ENCODE measurements around the gene DDB1. TPM values are rescaled to one million over a fixed set of nuclear protein-coding genes. Genes with fewer than 3 reads are reported as not detected.

The DDB1 gene
- total and polyA plus RNA-seq, 9 of the 15 experiments (the other 6 are each of a cell fraction or from before 2014, with no cell fraction given) = 172 to 361 (median 266) TPM

DNA sequence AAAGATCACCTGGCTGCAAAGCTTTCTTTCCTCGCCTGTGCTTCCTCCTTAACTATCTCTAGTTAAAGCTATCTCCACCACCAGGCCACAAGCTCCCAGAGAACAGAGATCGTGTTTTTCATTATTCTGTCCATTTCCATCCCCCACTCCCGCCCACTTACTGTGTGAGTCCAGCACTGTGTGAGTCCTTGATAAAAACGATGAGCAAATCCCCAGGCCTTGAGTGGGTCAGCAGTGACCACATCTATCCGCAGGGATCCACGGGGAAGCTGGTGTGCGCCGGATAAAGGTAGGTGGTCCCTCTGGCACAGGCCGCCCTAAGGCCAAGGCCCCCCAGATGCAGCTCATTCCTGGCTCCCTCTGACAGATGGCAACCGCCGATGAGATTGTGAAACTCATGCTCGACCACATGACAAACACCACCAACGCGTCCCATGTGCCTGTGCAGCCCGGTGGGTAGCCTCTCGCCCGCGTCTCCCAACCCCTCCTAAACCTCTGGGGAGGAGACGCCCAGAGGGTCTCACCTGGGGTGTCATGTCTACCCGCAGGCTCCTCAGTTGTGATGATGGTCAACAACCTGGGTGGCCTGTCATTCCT, 9.4 kb upstream of the DDB1 start (continued):
- TF ChIP-seq, protein P1, sequence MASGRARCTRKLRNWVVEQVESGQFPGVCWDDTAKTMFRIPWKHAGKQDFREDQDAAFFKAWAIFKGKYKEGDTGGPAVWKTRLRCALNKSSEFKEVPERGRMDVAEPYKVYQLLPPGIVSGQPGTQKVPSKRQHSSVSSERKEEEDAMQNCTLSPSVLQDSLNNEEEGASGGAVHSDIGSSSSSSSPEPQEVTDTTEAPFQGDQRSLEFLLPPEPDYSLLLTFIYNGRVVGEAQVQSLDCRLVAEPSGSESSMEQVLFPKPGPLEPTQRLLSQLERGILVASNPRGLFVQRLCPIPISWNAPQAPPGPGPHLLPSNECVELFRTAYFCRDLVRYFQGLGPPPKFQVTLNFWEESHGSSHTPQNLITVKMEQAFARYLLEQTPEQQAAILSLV (tag; IDR thresholded peaks at IDR 0.05) = no peak
- TF ChIP-seq, protein P2, sequence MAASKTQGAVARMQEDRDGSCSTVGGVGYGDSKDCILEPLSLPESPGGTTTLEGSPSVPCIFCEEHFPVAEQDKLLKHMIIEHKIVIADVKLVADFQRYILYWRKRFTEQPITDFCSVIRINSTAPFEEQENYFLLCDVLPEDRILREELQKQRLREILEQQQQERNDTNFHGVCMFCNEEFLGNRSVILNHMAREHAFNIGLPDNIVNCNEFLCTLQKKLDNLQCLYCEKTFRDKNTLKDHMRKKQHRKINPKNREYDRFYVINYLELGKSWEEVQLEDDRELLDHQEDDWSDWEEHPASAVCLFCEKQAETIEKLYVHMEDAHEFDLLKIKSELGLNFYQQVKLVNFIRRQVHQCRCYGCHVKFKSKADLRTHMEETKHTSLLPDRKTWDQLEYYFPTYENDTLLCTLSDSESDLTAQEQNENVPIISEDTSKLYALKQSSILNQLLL (CRISPR knock-in tag; IDR thresholded peaks at IDR 0.05; ENCODE audit: borderline replicate concordance) = no peak
- TF ChIP-seq CGGBP1 (CRISPR knock-in tag; IDR thresholded peaks at IDR 0.05) (no peak), SREBF2 (CRISPR knock-in tag; IDR thresholded peaks at IDR 0.05) (no peak), GATAD2A (IDR thresholded peaks at IDR 0.05) (peak; percentile 95), KLF1 (tag; IDR thresholded peaks at IDR 0.05) (no peak), ZNF449 (CRISPR knock-in tag; IDR thresholded peaks at IDR 0.05) (no peak), PML (IDR thresholded peaks at IDR 0.05; ENCODE audit: low read length) (peak; percentile 92), NCOR1 (IDR thresholded peaks at IDR 0.05) (peak; percentile 95), LEF1 (IDR thresholded peaks at IDR 0.05) (peak; percentile 85), CTBP1 (IDR thresholded peaks at IDR 0.05; ENCODE audit: borderline replicate concordance) (peak; percentile 49; the same call in 1 of the 2 replicates), ILF3 (IDR thresholded peaks at IDR 0.05; ENCODE audit: borderline replicate concordance) (no peak), GABPB2 (CRISPR knock-in tag; conservative IDR thresholded peaks at IDR 0.05) (no peak), MYNN (IDR thresholded peaks at IDR 0.05) (no peak), MYNN (CRISPR knock-in tag; IDR thresholded peaks at IDR 0.05) (no peak), ZNF518B (CRISPR knock-in tag; IDR thresholded peaks at IDR 0.05) (no peak), NFE2 (IDR thresholded peaks at IDR 0.05; ENCODE audit: low read depth) (0 out of 2 replicates have a peak, but pooled peaks have one; percentile 3), MXD1 (CRISPR knock-in tag; IDR thresholded peaks at IDR 0.05; ENCODE audit: borderline replicate concordance, poor library complexity, severe bottlenecking) (no peak), ZFP30 (CRISPR knock-in tag; IDR thresholded peaks at IDR 0.05; ENCODE audit: borderline replicate concordance) (no peak), MIER1 (IDR thresholded peaks at IDR 0.05; ENCODE audit: low read depth) (no peak; the same call in 1 of the 2 replicates), ZNF197 (CRISPR knock-in tag; IDR thresholded peaks at IDR 0.05; ENCODE audit: low read depth) (no peak), NFATC3 (IDR thresholded peaks at IDR 0.05) (0 out of 2 replicates have a peak, but pooled peaks have one; percentile 67), ZC3H8 (IDR thresholded peaks at IDR 0.05) (no peak)
